Cerebellar nuclear complex (tissue), 1 donor: ENCODE measurements around the gene PLD4.
A peak's percentile ranks its signal among the peaks of the same experiment; 100 is the strongest.

Experiments used
- DNase-seq, 2 experiments: peaks; one replicate each; lab custom pipeline; 2025; lab: John Stamatoyannopoulos, UW

The PLD4 gene

DNA sequence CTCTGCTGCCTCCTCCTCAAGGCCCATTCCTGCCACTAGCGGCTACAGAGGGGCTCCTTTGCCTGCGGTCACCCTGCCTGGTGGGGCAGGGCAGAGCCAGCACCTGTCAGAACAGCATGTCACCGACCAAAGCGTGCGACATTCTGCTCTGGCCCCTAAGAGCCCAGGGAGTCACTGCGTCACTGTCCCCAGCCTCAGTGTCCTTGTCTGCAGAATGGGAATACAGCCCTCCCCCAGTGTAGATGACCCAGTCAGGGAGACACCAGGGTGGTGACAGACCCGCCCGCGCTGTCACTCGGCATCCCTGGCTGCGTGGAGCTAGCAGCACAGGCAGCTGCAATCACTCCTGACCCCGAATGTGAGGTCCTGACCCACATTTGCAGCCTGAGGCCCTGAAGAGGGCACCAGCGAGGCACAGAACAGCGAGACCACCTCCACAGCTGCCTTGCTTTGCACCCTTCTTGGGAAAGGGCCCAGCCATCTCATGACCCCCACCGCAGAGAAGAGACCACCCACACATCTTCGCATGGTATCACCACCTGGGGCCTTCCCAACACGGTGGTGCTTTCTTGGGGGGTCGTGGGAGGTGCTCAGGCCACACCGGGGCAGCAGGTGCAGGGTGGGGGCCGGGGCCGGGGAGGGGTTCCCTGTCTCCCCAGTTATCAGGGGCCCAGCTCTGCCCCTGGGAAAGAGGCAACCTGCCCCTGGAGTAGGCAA is 51.0 kb downstream of the PLD4 start:
- DNase-seq = no peak

DNA sequence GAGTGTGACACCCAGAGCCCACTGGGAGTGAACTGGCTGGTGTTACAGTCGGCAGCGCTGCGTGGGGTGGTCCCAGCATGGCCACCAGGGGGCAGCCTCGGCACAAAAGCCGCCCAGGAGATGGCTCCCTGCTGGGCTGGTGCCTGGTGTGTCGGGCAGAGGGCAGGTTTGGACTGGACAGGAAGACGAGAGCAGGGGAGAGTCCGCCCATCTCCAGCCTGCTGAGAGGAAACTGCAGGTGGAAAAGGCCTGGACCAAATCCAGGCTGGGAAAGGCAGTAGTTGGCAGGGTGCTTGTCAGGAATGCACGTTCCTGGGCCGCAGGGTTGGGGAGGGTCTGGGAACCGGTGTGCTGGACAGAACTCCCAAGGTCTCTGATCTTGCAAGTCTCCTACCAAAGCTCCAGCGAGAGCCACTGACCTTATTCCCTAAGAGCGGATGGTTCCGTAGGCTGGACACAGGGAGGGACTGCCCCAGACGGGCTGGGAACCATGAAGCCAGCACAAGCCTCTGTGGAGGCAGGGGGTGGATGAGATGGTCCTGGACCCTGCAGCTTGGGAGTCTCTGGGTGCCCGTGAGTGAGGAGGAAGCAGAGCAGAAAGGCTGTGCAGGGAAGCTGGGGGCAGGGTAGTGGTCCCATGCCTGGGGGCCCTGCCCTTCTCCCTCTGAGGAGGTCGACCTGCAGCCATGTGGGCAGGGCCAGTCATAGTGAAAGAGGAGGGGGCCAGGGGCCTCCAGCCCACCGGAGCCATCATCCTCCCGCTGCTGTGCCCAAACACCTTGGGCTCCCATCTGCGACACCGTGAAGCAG is 51.7 kb downstream of the PLD4 start:
- DNase-seq = no peak

DNA sequence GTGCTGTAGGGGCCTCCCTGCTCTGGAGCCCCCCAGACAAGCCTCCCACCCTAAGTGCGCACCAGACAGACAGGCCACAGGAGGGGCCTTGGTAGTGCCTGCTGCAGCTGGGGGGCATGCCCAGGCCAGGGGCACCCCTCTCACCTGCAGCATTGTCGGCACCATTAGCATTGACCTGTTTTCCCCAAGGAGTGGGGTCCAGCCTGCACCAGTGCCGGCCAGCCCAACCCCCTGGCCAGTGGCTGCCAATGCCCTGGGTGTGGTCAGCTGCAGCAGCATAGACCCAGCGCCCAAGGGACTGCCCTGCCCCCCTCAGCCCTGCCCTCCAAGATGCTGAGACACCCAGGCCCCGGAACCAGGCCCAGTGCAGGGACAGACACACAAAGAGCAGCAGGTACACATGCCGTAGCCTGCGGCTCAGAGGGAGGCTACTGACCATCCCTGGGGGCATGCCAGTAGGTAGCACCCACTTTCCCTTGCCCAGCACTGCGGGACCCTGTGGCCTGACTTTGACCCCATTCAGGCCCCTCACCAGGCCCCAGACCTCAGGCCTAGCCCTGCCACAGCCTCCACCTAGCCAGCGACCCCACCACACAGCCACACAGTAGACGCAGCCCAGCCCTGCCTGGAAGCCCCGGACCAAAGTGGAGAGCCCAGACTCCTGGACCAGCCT is 52.5 kb downstream of the PLD4 start:
- DNase-seq = no peak

DNA sequence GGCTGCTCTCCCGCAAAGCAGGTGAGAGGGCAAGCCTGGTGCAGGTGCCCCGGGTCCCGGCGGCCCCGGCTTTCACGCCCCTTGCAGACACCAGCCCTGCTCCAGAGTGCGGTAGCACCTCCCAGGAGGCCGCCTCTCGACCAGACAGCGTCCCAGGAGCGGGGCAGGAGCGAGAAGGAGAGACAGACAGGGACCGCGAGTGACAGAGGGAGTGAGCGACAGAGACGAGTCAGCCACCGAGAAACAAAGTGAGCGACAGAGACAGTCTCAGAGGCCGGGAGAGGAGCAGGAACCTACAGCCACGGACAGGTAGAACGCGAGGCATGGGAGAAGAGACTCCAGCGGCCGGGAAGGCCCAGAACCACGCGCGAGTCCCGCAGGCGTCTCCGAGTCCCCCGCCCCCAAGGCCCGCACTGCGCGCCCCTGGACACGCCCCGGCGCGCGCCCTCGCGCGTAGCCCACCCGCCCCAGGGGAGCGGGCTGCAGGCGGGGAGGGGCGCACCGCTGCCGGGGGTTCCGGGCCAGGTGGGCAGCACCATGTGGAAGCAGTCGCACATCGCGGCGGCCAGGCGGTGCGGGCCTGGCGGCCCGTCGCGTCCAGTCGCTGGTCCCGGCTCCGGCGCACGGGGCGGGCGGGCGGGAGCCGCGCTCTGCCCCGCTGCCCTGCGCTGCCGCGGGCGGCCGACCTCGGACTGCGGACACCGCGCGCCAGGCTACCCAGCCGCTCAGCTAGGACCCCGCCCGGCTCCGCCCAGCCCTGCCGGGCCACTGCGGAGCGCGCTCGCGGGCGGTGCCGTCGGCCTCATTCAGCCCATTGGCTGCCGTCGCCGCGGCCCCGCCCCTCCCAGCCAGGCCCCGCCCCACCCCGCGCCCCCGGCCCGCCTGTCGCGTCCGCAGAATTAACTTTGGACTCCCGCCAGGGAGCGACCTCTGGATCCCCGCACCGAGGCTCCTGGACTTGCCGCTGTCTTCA is 53.3 kb downstream of the PLD4 start, which contains the start of gene AHNAK2:
Gene AHNAK2 (minus strand): TSS at position 694 of the 973 bp plus-strand sequence. CDS start 137 bp downstream, at position 557.
- no peak for DNase-seq

DNA sequence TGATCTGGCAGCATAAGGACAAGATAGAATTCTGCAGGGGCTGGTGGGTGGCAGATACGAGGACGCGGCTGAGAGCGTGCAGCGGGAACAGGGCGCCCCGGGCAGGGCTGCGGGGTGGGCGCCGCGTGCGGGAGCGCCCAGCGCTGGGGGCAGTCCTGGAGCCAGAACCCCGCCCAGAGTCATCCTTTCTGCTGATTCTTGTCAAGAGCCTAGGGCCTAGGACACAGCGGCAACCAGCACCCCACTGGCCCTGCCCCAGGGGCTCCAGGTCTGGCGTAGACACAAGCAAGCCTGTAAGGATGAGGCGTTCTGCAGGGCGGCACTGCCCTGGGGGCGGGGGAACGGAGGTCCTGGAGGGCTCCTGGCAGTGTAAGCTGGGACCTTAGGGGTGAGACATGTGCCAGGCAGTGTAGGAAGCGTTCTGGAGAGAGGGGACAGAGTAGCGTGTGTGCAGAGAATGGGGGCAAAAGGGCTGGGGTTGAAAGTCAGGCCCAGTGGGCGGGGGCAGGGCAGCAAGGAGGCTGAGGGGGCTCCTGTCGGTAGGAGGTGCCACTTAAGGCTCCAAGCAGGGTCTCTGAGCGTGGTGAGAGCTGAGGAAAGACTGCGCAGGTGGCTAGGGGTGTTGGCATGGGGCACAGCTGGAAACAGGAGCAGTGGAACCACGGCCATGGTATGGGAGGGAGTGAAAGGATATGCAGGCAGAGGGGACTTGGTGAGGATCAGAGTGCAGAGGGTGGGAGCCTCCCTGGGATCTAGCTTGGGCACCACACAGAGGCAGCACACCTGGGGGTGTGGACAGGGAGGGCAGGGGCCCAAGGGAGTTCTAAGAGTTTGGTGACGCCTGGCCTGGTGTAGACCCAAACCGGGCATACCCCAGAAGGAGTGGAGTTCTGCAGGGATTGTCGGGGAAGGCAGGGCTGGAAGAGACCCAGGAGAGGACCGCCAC is 54.3 kb downstream of the PLD4 start:
- DNase-seq = no peak

DNA sequence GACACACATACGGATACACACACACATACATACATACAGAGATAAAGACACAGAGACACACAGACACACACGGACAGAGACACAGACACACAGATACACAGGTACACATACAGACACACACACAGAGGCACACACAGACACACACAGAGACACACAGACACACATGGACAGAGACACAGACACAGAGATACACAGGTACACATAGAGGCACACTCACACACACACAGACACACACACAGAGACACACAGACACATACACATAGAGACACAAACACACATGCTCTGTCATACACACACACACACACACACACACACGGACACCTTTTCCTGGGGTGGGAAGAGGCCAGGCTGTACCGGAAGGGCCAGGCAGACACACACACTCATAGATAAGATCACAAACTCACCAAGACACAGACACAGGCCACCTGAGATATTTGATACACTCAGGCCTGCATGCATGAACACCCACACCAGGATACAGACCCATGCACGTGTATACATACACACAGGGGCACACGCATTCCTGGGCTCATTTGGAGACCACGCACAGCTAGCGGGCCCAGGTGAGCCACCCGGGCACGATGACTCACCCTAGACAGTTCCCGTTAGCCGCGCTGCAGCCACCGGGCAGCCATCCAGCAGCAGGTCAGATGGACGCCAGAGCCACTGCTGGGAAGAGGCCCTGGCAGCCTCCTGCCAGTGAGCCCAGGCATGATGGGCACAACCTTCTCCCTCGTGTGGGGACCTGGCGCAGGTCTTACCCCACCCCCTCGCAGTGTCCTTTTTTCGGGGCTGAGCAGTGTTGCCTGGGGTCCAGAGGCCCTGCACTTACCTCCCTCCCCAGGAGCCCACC is 55.3 kb downstream of the PLD4 start:
- DNase-seq = peak in 1 of 2 experiments; percentile 54

DNA sequence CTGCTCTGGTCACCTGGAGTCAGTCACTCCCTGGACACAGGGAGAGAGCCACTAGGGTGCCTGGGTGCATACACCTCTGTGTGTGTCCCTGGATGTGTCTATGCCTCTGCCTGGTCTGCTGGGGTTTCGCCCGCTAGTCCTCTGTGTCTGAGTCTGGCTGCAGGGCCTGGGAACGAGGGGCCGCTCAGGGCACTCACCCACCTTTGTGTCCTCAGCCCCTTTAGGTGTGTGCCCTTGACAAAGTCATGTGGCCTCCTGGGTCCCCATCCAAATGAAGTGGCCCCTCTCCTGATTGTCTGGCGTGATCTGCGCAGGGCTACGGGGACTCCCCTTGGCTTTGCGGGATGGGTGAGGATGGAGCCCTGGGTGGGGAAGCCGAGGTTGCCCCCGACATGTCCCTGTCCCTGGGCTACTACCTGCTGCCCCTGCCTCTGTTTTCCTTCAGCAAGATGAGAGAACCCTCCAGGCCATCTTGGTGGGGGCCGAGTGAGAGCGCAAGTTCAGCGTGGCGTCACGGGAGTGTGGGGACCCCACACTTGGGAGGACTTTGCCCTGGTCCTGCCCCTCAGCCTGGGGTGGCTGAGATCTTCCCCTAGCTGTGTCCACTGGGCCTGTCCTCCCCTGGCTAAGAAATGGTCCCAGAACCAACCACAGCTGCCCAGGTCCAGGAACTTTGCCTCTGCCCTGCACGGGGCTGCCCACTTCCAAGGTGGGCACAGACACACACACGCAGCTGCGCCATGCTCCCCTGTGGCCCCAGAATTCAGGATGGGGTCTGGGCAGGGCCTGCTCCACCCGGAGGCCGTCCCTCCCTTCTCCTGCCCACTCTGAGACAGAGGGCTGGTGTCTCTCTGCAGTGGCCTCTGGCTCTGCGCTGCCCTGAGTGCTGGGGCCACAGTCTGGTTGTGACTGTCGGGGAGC is 56.2 kb downstream of the PLD4 start:
- DNase-seq = no peak

DNA sequence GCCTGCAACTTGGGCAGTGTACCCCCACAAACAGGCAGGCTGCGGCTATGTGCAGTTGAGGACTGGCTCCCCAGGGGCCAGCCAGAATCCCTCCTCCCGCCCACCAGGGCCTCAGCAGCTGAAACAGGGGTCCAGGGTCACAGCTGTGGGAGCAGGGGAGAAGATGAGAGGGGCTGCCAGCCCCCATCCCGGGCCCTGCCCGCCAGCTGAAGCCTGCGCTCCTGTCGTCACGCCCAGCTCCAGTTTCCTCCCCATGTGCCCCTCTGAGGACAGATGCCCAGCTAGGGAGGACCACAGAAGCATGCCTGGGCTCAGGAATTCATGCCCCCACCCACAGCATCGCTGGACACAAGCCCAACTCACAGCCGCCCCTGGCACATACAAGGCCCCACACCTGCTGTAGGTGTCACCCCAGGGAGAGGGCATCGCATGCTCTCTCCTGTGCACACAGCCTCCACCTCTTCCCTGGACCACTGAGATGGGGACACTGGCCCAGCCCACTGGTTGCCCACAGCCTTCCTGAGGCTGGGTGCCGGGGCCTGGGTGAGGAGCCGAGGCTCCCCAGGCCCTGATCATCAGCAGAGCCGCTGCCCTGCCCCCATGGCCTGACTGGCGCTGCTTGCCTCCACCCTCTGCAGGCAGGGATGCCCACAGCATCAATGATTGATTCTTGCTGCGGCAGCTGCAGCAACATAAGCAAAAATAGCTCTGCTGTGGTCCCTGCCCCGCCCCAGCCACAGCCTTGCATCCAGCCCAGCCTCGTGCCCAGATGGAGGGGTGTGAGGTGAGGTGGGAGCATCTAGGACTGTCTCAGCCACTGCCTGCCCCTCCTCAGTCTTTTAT is 57.2 kb downstream of the PLD4 start:
- no peak for DNase-seq

DNA sequence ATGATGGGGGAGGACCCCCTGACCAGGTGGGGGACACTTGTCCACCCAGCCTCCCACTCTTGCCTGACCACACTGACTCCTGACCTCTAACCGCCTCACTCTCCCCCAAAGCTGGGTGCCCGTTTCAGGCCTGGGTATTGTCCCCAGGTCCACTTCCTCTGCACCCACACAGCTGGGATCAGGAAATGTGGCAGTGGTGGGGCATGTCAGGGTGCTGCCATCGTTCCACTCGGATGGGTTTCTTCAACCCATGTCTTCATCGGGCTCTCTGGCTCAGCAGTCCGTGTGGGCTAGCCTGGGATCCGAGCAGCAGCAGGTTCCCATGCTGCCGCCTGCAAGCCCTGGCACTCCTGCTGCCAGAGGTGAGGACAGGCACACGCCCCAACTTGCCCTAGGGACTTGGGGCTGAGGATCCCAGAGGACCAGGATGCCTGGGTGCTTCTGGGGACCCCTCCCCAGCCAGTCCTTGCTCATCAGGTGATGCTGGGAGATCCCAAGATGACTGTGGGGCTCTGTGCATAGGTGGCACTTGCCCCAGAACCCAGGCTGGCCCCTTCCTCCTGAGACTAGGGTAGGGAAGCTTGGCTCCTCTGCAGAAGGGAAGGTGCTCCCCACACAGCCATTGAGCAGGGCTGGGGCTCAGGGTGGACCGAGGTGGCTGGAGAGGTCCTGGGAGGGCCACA is 58.0 kb downstream of the PLD4 start:
- no peak for DNase-seq
